HFFc6 (cell line): Measurements from ENCODE around the gene PRKCE. TPM values are rescaled to one million over a fixed set of nuclear protein-coding genes. Genes with fewer than 3 reads are reported as not detected.

Source experiments
- DNase-seq: peaks from one replicate; pipeline ENCODE4 v3.0.0-alpha.2; 2018
- H3K27ac Mint-ChIP-seq: 2 replicates; pipeline ENCODE4 v1.8.0; 2020; ENCODE audit warnings: mild to moderate bottlenecking, mixed read lengths
- H3K27me3 Mint-ChIP-seq: 2 replicates; pipeline ENCODE4 v1.8.0; 2021; ENCODE audit warnings: mild to moderate bottlenecking, moderate library complexity, mixed read lengths; ENCODE audit not compliant: insufficient read depth
- H3K36me3 Mint-ChIP-seq: 2 replicates; pipeline ENCODE4 v1.8.0; 2021; ENCODE audit warnings: low read depth, mixed read lengths
- H3K4me1 Mint-ChIP-seq: 2 replicates; pipeline ENCODE4 v1.8.0; 2020; ENCODE audit warnings: low read depth, mixed read lengths
- H3K4me3 Mint-ChIP-seq: 2 replicates; pipeline ENCODE4 v1.8.0; 2020; ENCODE audit warnings: mild to moderate bottlenecking, moderate library complexity, mixed read lengths
- H3K9me3 Mint-ChIP-seq: 2 replicates; pipeline ENCODE4 v1.8.0; 2020; ENCODE audit warnings: mild to moderate bottlenecking, mixed read lengths
- total RNA-seq, 6 experiments: library from RNA; stranded (reverse); fragmentation: NEBNext Ultra II Directional; extraction: Animal tissue kit (Norgen Biotek cat#: 25700); gene quantifications; 2 replicates in 1 of 6; 3 replicates in 5 of 6; pipeline ENCODE4 v1.2.3, GENCODE V29; 2021
- TF ChIP-seq, protein P1 (sequence below): fragments of 200-600 bp; sonication (generic); IDR thresholded peaks from 2 replicates; pipeline ENCODE4 v1.5.0; 2021; ENCODE audit warnings: antibody characterized with exemption, mild to moderate bottlenecking

PRKCE gene
- total RNA-seq, 6 experiments from 2014 or later, result 10.8 to 13.7 (median 12.0) TPM

DNA sequence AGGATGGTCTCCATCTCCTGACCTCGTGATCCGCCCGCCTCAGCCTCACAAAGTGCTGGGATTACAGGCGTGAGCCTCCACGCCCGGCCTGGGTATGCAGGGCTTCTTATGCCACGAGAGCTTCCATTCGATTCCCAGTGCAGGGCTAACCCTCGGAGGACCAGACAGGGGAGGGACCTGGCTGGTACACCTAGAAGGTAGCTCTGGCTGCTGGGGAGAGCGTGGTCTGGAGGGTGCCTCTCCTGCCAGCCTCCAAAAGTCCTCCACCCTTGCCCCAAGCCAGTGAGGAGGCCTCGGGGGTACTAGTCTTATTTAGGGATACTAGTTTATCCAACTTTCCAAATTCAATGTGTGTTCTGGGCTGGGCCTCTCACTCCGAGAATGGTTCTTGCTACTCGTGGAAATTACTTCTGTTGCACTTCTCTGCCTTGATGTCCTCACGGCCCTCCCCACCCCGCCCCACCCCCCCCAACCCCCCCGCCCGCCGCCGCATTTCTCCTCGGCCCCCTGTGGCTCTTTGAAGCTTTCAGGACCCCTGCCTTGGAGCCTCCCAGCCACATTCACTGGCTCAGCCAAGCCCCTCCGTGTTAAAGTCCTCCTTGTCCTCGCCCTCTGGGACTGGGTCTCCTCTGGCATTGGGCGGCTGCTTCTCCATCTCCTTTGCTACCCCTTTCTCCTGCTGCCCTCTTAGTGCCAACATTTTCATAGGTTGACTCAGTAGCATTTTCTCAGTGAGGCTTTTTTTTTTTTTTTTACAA is 502.7 kb downstream of the PRKCE start:
- DNase-seq, result no peak
- Mint-ChIP-seq H3K27me3 (peaks cover 6% of the 10 kb centered on the region), H3K4me1 (peaks cover 33% of the 10 kb centered on the region), H3K9me3 (no peaks in the 10 kb centered on the region), H3K4me3 (no peak overlapping the region), H3K36me3 (peaks cover 8% of the 10 kb centered on the region), H3K27ac (no peak overlapping the region)
- TF ChIP-seq, protein P1, sequence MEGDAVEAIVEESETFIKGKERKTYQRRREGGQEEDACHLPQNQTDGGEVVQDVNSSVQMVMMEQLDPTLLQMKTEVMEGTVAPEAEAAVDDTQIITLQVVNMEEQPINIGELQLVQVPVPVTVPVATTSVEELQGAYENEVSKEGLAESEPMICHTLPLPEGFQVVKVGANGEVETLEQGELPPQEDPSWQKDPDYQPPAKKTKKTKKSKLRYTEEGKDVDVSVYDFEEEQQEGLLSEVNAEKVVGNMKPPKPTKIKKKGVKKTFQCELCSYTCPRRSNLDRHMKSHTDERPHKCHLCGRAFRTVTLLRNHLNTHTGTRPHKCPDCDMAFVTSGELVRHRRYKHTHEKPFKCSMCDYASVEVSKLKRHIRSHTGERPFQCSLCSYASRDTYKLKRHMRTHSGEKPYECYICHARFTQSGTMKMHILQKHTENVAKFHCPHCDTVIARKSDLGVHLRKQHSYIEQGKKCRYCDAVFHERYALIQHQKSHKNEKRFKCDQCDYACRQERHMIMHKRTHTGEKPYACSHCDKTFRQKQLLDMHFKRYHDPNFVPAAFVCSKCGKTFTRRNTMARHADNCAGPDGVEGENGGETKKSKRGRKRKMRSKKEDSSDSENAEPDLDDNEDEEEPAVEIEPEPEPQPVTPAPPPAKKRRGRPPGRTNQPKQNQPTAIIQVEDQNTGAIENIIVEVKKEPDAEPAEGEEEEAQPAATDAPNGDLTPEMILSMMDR, result no peak

DNA sequence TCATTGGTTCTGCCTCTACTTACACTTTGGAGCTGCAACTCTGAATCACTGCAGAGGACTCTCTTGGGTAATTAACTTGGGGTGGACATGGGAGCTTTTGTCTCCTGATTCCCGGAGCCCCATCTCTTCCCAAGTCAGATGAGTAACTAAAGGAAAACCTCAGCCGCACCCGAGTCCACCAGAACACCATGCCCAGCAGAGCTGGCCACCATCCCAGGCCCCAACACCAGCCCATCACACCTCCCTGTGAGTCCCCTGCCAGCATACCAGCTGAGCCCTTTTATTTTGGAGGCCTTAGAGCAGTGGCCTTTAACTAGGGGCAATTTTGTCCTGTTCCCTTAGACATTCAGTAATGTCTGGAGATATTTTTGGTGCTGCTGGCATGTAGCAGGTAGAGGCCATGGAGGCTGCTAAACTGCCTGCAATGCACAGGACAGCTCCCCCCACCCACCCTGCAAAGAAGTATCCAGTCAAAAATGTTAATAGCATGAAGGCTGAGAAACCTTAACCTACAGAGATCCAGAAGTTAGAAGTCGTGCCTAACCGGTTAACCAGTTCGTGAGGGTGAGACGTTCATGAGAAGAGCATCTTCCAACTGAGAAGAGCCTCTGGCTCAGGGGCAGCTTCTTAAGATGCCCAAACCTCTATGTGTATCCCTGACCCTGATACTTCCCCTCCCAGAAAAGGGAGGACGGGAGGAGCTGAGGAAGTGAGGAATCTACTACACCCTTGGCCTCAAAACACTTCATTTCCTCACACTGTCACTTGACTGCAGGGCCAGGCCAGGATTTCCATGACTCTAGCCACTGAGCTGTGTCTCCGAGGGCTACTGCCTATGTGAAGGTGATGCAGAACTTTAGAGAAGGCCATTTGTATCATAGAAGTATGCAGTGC is 505.8 kb downstream of the PRKCE start:
- no peak for DNase-seq
- Mint-ChIP-seq H3K9me3 (no peaks in the 10 kb centered on the region), H3K4me3 (no peak overlapping the region), H3K27me3 (peaks cover 2% of the 10 kb centered on the region; the same call in 1 of the 2 replicates), H3K27ac (no peak overlapping the region), H3K4me1 (peaks cover 17% of the 10 kb centered on the region), H3K36me3 (peaks cover 16% of the 10 kb centered on the region)
- TF ChIP-seq, protein P1, result no peak

DNA sequence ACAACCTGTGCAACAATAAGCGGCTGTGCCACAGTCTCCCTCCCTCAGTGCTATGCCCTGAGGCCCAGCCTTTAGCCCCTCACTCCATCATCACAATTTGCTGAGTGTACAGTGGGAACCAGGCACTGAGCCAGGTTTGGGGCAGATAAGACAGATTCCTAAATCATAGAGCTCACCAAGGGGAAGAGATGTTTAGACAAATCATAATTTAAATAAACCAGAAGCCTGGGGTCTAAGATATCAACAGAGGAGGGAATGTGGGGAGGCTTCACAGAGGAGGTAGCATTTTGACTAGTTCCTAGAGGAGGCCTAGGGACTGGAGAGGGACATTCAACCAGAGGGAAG is 506.5 kb downstream of the PRKCE start:
- H3K27me3 Mint-ChIP-seq, result peaks cover 2% of the 10 kb centered on the region; the same call in 1 of the 2 replicates
- no peak for DNase-seq
- peaks cover 16% of the 10 kb centered on the region for H3K36me3 Mint-ChIP-seq
- H3K4me3 Mint-ChIP-seq, result no peak overlapping the region
- no peaks in the 10 kb centered on the region for H3K9me3 Mint-ChIP-seq
- TF ChIP-seq, protein P1, result no peak
- no peak overlapping the region for H3K27ac Mint-ChIP-seq
- peaks cover 23% of the 10 kb centered on the region for H3K4me1 Mint-ChIP-seq

DNA sequence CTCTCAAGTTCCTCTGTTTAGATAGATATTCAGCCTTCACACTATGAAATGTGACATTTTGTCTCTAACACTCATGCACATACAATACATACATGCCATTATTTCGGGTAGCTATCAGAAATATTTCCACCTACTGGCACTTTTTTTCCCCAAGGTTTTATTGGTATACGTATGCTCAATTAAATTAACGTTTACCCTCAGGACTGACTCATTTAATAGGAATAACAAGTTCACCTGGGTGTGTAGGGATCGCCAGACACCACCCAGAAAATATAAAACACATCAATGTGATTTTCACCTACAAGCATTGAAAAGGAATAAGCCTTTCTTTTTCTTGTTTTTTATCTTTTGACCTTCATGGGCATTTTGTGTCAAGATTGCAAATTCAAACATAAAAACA is 507.2 kb downstream of the PRKCE start:
- Mint-ChIP-seq H3K27ac (no peak overlapping the region), H3K4me1 (peaks cover 24% of the 10 kb centered on the region), H3K9me3 (no peaks in the 10 kb centered on the region), H3K4me3 (no peak overlapping the region), H3K27me3 (peaks cover 2% of the 10 kb centered on the region), H3K36me3 (peaks cover 16% of the 10 kb centered on the region)
- TF ChIP-seq, protein P1, result no peak
- DNase-seq, result no peak

DNA sequence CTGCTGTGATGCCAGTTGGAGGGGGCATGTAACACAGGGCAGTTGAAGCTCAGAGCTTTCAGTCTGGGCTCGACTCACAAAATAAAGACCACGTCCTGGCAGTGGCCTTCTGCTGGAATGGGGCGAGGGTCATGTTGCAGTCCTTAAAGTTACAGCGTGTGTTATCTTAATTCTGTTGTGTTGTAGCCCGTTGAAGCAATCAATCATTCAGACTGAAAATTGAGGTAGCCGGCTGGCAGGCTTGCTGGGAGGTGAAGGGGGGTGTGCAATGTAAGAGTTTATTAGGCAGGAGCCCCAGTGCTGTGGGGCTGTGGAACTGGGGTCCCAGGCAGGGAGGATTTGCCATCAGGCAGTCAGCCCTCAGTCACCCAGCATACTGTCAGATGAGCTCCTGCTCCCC is 508.9 kb downstream of the PRKCE start:
- Mint-ChIP-seq H3K36me3 (peaks cover 16% of the 10 kb centered on the region), H3K9me3 (no peaks in the 10 kb centered on the region), H3K27me3 (peaks cover 4% of the 10 kb centered on the region), H3K27ac (no peak overlapping the region), H3K4me3 (no peak overlapping the region), H3K4me1 (peaks cover 41% of the 10 kb centered on the region)
- DNase-seq, result no peak
- TF ChIP-seq, protein P1, result no peak
